Measurements from ENCODE around the gene EQTN.

DNA sequence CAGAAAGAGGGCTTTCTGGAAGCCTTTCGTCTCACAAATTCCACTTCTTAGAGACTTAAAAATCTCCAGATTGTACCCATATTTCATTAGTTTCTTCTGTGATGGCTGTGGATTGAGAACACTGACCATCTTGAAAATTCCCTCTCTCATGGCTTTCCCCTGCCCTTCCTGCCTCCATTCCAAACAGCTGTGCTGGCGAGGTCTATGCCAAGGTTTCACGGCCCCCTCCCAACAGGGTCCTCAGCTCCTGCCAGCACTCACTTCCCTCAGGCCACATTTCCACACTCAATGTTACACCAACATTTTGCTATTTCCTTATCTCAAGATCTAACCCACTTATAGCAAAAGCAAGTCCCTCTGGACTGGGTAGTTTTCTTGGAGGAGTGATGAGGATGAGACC is 40.3 kb upstream of the EQTN start:
- no peak for TF ChIP-seq ISL1 (CRISPR knock-in tag; IDR thresholded peaks at IDR 0.05)
- TF ChIP-seq ZFP30 (CRISPR knock-in tag; IDR thresholded peaks at IDR 0.05) = no peak
- TF ChIP-seq, protein P1, sequence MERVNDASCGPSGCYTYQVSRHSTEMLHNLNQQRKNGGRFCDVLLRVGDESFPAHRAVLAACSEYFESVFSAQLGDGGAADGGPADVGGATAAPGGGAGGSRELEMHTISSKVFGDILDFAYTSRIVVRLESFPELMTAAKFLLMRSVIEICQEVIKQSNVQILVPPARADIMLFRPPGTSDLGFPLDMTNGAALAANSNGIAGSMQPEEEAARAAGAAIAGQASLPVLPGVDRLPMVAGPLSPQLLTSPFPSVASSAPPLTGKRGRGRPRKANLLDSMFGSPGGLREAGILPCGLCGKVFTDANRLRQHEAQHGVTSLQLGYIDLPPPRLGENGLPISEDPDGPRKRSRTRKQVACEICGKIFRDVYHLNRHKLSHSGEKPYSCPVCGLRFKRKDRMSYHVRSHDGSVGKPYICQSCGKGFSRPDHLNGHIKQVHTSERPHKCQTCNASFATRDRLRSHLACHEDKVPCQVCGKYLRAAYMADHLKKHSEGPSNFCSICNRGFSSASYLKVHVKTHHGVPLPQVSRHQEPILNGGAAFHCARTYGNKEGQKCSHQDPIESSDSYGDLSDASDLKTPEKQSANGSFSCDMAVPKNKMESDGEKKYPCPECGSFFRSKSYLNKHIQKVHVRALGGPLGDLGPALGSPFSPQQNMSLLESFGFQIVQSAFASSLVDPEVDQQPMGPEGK (CRISPR knock-in tag; IDR thresholded peaks at IDR 0.05; ENCODE audit: borderline replicate concordance) = no peak
- no peak for TF ChIP-seq CREB5 (CRISPR knock-in tag; IDR thresholded peaks at IDR 0.05; ENCODE audit: low read depth)
- TF ChIP-seq PPARA (CRISPR knock-in tag; IDR thresholded peaks at IDR 0.05; ENCODE audit: borderline replicate concordance) = no peak
- no peak for TF ChIP-seq ZC3H10 (CRISPR knock-in tag; IDR thresholded peaks at IDR 0.05)
- TF ChIP-seq TCF4 (CRISPR knock-in tag; IDR thresholded peaks at IDR 0.05; ENCODE audit: borderline replicate concordance) = no peak
- no peak for TF ChIP-seq ARNTL (CRISPR knock-in tag; IDR thresholded peaks at IDR 0.05; ENCODE audit: borderline replicate concordance, low read depth)
- TF ChIP-seq ZFP3 (CRISPR knock-in tag; IDR thresholded peaks at IDR 0.05) = no peak
- no peak for TF ChIP-seq CSRNP3 (CRISPR knock-in tag; IDR thresholded peaks at IDR 0.05)

All from SK-N-SH treated with all-trans-retinoic acid at 6 μM for 48 hours (cell line).